GM12864 (cell line): ENCODE results near the gene SLC16A5.

Experiments
- DNase-seq: peaks from one replicate; pipeline ENCODE4 v3.0.0-alpha.2; 2011; ENCODE audit warnings: low read depth
- H3K4me3 ChIP-seq: 2 replicates; pipeline ENCODE4 v1.5.1; 2011; ENCODE audit warnings: mild to moderate bottlenecking, low read depth, low read length, control low read depth
- TF ChIP-seq, protein P1 (sequence below): IDR thresholded peaks from 2 replicates; pipeline ENCODE4 v1.5.1; 2011; ENCODE audit warnings: low read depth, mild to moderate bottlenecking, moderate library complexity, low read length, control low read depth, inconsistent platforms; ENCODE audit errors: missing control alignments

SLC16A5 gene

DNA sequence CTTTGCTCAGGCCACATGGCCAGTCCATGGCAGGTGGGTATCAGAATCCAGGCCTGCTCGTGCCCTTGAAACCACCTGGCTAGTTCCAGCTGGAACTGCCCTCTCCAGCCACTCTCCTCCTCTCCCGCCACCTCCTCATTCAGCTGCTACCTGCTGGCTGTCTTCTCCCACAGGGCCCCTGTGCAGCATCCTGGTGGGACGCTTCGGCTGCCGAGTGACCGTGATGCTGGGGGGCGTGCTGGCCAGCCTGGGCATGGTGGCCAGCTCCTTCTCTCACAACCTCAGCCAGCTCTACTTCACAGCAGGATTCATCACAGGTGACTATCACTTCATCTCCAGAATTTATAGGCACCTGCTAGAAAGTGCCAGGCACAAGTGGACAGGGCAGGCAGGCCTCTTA lies 10.1 kb downstream of the SLC16A5 start:
- TF ChIP-seq, protein P1, sequence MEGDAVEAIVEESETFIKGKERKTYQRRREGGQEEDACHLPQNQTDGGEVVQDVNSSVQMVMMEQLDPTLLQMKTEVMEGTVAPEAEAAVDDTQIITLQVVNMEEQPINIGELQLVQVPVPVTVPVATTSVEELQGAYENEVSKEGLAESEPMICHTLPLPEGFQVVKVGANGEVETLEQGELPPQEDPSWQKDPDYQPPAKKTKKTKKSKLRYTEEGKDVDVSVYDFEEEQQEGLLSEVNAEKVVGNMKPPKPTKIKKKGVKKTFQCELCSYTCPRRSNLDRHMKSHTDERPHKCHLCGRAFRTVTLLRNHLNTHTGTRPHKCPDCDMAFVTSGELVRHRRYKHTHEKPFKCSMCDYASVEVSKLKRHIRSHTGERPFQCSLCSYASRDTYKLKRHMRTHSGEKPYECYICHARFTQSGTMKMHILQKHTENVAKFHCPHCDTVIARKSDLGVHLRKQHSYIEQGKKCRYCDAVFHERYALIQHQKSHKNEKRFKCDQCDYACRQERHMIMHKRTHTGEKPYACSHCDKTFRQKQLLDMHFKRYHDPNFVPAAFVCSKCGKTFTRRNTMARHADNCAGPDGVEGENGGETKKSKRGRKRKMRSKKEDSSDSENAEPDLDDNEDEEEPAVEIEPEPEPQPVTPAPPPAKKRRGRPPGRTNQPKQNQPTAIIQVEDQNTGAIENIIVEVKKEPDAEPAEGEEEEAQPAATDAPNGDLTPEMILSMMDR, result no peak
- DNase-seq, result no peak
- H3K4me3 ChIP-seq, result no peak overlapping the region

DNA sequence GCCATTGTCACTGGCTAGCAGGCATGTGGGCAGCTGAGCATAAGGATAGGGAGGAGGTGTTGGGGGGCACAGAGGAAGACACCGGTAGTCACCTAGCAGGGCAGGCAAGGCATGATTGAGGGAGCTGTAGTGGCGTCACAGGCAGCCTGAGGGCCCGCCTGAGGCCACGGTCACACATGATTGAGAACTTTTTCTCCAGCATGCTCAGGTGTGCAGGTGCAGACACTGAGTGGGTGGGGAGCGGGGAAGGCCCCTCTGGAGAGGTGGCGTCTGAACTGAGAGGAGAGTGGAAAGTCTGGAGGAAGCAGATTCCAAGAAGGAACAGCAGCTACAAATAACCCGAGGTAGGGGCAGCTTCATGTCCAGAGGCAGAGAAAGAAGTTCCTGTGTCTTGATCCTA lies 11.1 kb downstream of the SLC16A5 start:
- no peak for DNase-seq
- no peak overlapping the region for H3K4me3 ChIP-seq
- TF ChIP-seq, protein P1, result no peak

DNA sequence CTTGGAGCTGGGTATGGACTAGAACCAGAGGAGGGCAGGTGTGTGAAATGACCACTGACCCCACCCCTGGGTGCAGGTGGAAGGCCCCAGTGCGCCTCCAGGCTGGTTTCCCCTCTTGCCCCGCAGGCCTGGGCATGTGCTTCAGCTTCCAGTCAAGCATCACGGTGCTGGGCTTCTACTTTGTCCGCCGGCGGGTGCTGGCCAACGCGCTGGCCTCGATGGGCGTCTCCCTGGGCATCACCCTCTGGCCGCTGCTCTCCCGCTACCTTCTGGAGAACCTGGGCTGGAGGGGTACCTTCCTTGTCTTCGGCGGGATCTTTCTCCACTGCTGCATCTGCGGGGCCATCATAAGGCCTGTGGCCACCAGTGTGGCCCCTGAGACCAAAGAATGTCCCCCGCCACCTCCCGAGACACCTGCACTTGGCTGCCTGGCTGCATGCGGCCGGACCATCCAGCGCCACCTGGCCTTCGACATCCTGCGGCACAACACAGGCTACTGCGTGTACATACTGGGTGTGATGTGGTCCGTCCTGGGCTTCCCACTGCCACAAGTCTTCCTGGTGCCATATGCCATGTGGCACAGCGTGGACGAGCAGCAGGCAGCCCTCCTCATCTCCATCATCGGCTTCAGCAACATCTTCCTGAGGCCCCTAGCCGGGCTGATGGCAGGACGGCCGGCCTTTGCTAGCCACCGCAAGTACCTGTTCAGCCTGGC lies 12.3 kb downstream of the SLC16A5 start:
- no peak overlapping the region for H3K4me3 ChIP-seq
- TF ChIP-seq, protein P1, result no peak

DNA sequence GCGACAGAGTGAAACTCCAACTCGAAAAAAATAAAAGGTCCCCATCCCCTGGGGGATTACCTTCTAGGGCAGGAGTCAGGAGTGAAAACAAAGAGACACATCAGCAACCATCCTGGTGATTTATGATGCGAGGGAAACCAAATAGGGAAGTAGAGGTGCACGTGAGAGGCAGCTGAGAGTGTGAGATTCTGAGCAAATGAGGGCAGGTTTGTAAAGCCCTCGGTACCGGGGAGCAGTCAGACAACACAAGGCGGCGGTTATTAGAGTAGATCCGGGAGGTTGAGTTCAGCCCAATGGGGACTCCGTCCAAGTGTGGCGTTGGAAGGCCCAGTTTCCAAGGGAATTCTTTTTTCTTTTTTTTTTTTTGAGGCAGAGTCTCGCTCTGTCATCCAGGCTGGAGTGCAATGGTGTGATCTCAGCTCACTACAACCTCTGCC lies 14.6 kb downstream of the SLC16A5 start:
- DNase-seq, result no peak
- TF ChIP-seq, protein P1, result no peak

More for the DNA sequence above, 12.3 kb downstream of the SLC16A5 start:
- DNase-seq, result no peak

DNA sequence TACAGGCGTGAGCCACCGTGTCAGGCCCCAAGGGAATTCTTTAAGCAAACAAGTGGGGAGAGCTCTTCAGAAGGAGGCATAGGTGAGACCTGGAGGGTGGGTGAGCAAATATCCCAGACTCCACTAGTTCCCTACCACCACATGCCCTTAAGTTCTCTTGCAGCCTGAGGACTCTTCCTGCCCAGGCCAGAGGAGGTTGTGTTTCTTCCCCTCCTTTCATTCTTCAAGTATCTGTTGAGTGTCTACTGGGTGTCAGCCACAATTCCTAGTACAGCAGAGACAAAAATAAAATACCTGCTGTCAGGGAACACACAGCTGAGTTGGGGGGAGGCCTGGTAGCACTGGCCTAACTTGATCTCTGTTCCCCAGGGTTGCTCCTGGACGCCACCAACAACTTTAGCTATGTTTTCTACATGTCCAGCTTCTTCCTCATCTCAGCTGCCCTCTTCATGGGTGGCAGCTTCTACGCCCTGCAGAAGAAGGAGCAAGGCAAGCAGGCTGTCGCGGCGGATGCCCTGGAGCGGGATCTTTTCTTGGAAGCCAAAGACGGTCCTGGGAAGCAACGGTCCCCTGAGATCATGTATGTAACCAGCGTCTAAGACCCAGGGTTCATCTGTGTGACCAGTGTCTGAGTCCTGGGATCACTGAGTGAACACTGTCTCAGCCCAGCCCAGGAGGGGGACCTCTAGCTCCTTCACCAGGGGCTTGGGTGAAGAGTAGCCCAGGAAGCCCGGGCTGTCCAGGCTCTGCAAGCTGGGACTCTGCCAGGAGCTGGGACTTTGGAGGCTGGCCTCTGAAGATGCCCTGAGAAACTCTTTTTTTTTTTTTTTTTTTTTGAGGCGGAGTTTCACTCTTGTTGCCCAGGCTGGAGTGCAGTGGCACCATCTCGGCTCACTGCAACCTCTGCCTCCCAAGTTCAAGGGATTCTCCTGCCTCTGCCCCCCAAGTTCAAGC lies 16.1 kb downstream of the SLC16A5 start:
- TF ChIP-seq, protein P1, result no peak
- H3K4me3 ChIP-seq, result no peak overlapping the region
- DNase-seq, result no peak

More for the DNA sequence above, 14.6 kb downstream of the SLC16A5 start:
- no peak overlapping the region for H3K4me3 ChIP-seq

DNA sequence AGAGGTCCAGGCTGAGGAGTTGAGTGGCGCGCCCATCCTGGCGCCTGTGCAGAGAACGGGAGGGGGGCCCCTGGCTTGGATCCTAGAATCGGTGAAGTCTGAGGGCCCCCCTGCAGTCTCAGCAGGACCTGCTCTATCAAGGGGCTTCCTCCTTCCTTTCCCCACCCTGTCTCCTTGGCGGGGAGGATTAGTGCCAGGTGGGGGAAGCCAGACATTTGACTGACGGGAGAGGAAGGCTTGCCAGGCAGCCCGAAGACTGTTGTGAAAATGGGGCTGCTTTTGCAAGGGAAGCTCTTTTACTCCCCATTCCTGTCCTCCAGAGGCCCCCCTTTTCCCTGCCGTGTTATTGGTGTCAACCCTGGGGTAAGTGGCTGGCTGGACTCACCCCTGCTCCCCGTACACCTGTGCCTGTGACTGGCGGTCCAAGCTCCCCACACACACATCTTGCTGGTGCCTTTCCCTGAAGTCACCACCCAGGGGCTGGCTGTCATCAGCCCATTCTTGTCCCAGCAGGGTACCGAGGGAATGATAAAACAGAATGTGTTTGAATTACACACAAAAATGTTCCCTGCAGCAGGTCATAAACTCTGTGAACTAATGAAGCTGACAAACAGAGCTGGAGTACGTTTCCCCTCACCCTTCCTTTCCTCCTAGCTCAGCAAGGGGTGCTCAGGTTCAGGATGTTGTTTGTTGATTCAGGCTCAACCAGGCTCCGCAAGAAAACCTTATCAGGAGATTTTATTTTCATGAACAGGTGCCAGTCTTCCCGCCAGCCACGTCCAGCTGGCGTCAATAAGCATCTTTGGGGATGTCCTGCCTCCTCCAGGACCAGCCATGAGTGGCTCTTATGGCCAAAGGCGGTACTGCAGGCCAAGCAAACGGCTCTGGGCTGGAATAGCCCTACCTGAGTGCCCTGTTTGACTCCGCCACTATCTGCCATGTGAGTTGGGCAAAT lies 17.6 kb downstream of the SLC16A5 start:
- H3K4me3 ChIP-seq, result no peak overlapping the region
- DNase-seq, result no peak
- TF ChIP-seq, protein P1, result peak; percentile 89
